Hepatocyte (in vitro differentiated cells): ENCODE results near the gene FLRT2. TPM values are rescaled to one million over a fixed set of nuclear protein-coding genes. Genes with fewer than 3 reads are reported as not detected.

ENCODE experiments used
- DNase-seq: peaks from one replicate; pipeline ENCODE4 v3.0.0-alpha.2; 2016; ENCODE audit warnings: low spot score
- H2AFZ ChIP-seq: fragments of 200-600 bp; sonication (generic); 2 replicates; pipeline ENCODE4 v1.6.0; 2016; ENCODE audit warnings: antibody characterized with exemption, mild to moderate bottlenecking
- H3K27ac ChIP-seq: fragments of 200-600 bp; sonication (generic); 2 replicates; pipeline ENCODE4 v1.5.1; 2016; ENCODE audit warnings: mild to moderate bottlenecking
- H3K27me3 ChIP-seq: fragments of 200-600 bp; sonication (generic); 2 replicates; pipeline ENCODE4 v1.6.1; 2016
- H3K36me3 ChIP-seq: fragments of 200-600 bp; sonication (generic); replicated peaks from 2 replicates; pipeline ENCODE4 v1.5.1; 2016; ENCODE audit warnings: low read depth; ENCODE audit not compliant: insufficient read depth
- H3K4me1 ChIP-seq: fragments of 200-600 bp; sonication (generic); 2 replicates; pipeline ENCODE4 v1.5.1; 2016; ENCODE audit warnings: mild to moderate bottlenecking, moderate library complexity; ENCODE audit not compliant: insufficient read depth
- H3K4me2 ChIP-seq: fragments of 200-600 bp; sonication (generic); 2 replicates; pipeline ENCODE4 v1.6.0; 2016
- H3K4me3 ChIP-seq: fragments of 200-600 bp; sonication (generic); 2 replicates; pipeline ENCODE4 v1.5.1; 2016; ENCODE audit warnings: mild to moderate bottlenecking
- H3K79me2 ChIP-seq: fragments of 200-600 bp; sonication (generic); 2 replicates; pipeline ENCODE4 v1.6.0; 2017; ENCODE audit warnings: mild to moderate bottlenecking
- H3K9me2 ChIP-seq: fragments of 200-600 bp; sonication (generic); replicated peaks from 2 replicates; pipeline ENCODE4 v1.6.0; 2017; ENCODE audit warnings: mild to moderate bottlenecking; ENCODE audit not compliant: insufficient read depth
- H3K9me3 ChIP-seq: fragments of 200-600 bp; sonication (generic); 2 replicates; pipeline ENCODE4 v1.5.1; 2016; ENCODE audit warnings: low read depth, mild to moderate bottlenecking
- H4K20me1 ChIP-seq: fragments of 200-600 bp; sonication (generic); 2 replicates; pipeline ENCODE4 v1.6.0; 2016; ENCODE audit warnings: mild to moderate bottlenecking; ENCODE audit not compliant: insufficient read depth, poor library complexity, severe bottlenecking
- CTCF ChIP-seq: fragments of 200-600 bp; sonication (generic); IDR thresholded peaks from 2 replicates; pipeline ENCODE4 v1.5.1; 2016; ENCODE audit warnings: antibody characterized with exemption, mild to moderate bottlenecking; ENCODE audit not compliant: poor library complexity
- EZH2 ChIP-seq: fragments of 200-600 bp; sonication (generic); IDR thresholded peaks from 2 replicates; pipeline ENCODE4 v1.6.1; 2016; ENCODE audit warnings: antibody characterized with exemption, mild to moderate bottlenecking, borderline replicate concordance
- EZH2phosphoT487 ChIP-seq: fragments of 200-600 bp; sonication (generic); IDR thresholded peaks from one replicate; pipeline ENCODE4 v1.6.1; 2018; ENCODE audit warnings: antibody characterized with exemption, mild to moderate bottlenecking, low read depth, moderate library complexity; ENCODE audit not compliant: unreplicated experiment, severe bottlenecking
- WGBS: methylation state at CpG from one replicate; pipeline ENCODE4 v1.1.6; 2016; ENCODE audit warnings: low lambda C conversion rate; ENCODE audit errors: missing lambda C conversion rate; 5-methylcytosine and 5-hydroxymethylcytosine counted together
- polyA plus RNA-seq: library from polyadenylated mRNA; unstranded; fragments of >200 nt; fragmentation: Nextera tagmentation; extraction: Ambion mirVana; gene quantifications from 2 replicates; pipeline ENCODE4 v1.2.1, GENCODE V29; 2016
- total RNA-seq: library from RNA; depleted of rRNA; stranded (reverse); fragments of >200 nt; gene quantifications from 2 replicates; pipeline ENCODE4 v1.2.3, GENCODE V29; 2014

Gene FLRT2
- total and polyA plus RNA-seq, 2 experiments from 2014 or later, result 32.9 to 42.3 TPM

DNA sequence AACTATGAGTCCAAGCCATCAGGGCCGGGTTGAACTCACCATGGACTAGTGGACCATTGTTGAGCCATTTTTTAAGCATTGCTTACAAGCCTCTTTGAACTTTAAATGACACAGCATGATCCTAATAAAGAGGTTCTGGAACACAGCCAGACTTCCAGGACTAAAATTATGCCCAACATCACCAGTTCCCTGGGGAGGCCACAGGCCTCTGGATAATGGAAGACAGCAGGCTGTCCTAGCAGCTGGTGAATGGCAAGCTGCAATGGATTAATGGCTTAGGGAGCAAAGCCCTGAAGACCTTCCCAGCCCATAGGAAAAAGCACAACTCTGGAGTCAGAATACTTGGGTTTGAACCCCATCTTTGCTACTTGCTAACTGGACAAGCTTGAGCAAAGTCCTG lies 71.3 kb downstream of the FLRT2 start:
- peaks cover 70% of the 10 kb centered on the region for H3K79me2 ChIP-seq
- no peak for DNase-seq
- no peak overlapping the region for H2AFZ ChIP-seq
- no peaks in the 10 kb centered on the region for H3K27me3 ChIP-seq
- no peak overlapping the region for H3K4me3 ChIP-seq
- TF ChIP-seq EZH2, result no peak
- no peak for TF ChIP-seq EZH2phosphoT487
- no peak for TF ChIP-seq CTCF
- peaks cover 5% of the 10 kb centered on the region for H3K4me1 ChIP-seq
- H3K4me2 ChIP-seq, result no peak overlapping the region
- H3K27ac ChIP-seq, result no peak overlapping the region
- H4K20me1 ChIP-seq, result peaks cover 4% of the 10 kb centered on the region
- H3K9me2 ChIP-seq, result no peaks in the 10 kb centered on the region
- no peaks in the 10 kb centered on the region for H3K36me3 ChIP-seq
- H3K9me3 ChIP-seq, result no peaks in the 10 kb centered on the region
- 61% methylated on average over 1 of the region's 1 CpG for WGBS

DNA sequence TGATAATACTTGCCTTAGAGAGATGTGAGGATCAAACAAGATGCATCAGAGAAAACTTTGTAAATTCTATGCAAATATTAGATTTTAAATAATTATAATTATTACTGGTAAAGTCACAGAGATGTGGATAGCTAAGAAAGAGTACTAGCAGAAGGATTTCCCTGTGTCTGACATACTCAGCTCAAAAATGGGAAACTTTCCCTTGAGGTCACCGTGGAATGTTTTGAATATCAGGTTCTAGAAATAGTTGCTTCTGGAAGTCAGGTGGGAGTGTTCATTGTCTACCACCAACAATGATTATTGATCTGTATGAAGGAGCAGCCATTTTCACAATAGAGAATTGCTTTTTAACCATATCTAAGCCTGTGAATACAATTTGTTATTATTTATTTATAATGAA lies 71.7 kb downstream of the FLRT2 start:
- no peaks in the 10 kb centered on the region for H3K36me3 ChIP-seq
- TF ChIP-seq CTCF (no peak), EZH2phosphoT487 (no peak), EZH2 (no peak)
- no peak overlapping the region for H3K27ac ChIP-seq
- no peaks in the 10 kb centered on the region for H3K27me3 ChIP-seq
- no peak overlapping the region for H3K4me2 ChIP-seq
- no peak overlapping the region for H2AFZ ChIP-seq
- H3K9me2 ChIP-seq, result no peaks in the 10 kb centered on the region
- no peak for DNase-seq
- no peak overlapping the region for H3K4me3 ChIP-seq
- peaks cover 5% of the 10 kb centered on the region for H3K4me1 ChIP-seq
- WGBS, result 100% methylated on average over 1 of the region's 1 CpG
- H4K20me1 ChIP-seq, result peaks cover 4% of the 10 kb centered on the region
- peaks cover 68% of the 10 kb centered on the region for H3K79me2 ChIP-seq
- H3K9me3 ChIP-seq, result no peaks in the 10 kb centered on the region

- DNase-seq, result no peak
- H3K4me1 ChIP-seq, result peaks cover 5% of the 10 kb centered on the region
- H3K9me3 ChIP-seq, result no peaks in the 10 kb centered on the region
- H4K20me1 ChIP-seq, result peaks cover 4% of the 10 kb centered on the region
- TF ChIP-seq CTCF (no peak), EZH2 (no peak), EZH2phosphoT487 (no peak)
- H3K79me2 ChIP-seq, result peaks cover 65% of the 10 kb centered on the region
- no peaks in the 10 kb centered on the region for H3K36me3 ChIP-seq
- no peak overlapping the region for H3K27ac ChIP-seq
- H3K4me2 ChIP-seq, result no peak overlapping the region
- H3K27me3 ChIP-seq, result no peaks in the 10 kb centered on the region
- 89% methylated on average over 6 of the region's 6 CpGs for whole genome bisulfite sequencing
- no peaks in the 10 kb centered on the region for H3K9me2 ChIP-seq
- no peak overlapping the region for H3K4me3 ChIP-seq
- H2AFZ ChIP-seq, result no peak overlapping the region
Observed at GRCh38 chr14:85602345-85602744, 72.4 kb downstream of the FLRT2 start.

GRCh38 chr14:85604021-85604420 lies 74.1 kb downstream of the FLRT2 start:
- Histone ChIP-seq H3K9me3 (no peaks in the 10 kb centered on the region), H3K4me3 (no peak overlapping the region), H3K9me2 (no peaks in the 10 kb centered on the region), H3K27ac (no peak overlapping the region), H3K27me3 (no peaks in the 10 kb centered on the region), H3K36me3 (no peaks in the 10 kb centered on the region), H3K79me2 (peaks cover 64% of the 10 kb centered on the region), H3K4me1 (peaks cover 5% of the 10 kb centered on the region), H3K4me2 (no peak overlapping the region), H4K20me1 (peaks cover 4% of the 10 kb centered on the region), H2AFZ (no peak overlapping the region)
- TF ChIP-seq CTCF (no peak), EZH2 (no peak), EZH2phosphoT487 (no peak)
- no peak for DNase-seq
- 91% methylated on average over 4 of the region's 4 CpGs for WGBS
